ENCODE measurements around the gene ZCWPW2.

The ZCWPW2 gene

GRCh38 chr3:28316226-28316625, 32.3 kb upstream of the ZCWPW2 start:
- TF ChIP-seq, protein P1, sequence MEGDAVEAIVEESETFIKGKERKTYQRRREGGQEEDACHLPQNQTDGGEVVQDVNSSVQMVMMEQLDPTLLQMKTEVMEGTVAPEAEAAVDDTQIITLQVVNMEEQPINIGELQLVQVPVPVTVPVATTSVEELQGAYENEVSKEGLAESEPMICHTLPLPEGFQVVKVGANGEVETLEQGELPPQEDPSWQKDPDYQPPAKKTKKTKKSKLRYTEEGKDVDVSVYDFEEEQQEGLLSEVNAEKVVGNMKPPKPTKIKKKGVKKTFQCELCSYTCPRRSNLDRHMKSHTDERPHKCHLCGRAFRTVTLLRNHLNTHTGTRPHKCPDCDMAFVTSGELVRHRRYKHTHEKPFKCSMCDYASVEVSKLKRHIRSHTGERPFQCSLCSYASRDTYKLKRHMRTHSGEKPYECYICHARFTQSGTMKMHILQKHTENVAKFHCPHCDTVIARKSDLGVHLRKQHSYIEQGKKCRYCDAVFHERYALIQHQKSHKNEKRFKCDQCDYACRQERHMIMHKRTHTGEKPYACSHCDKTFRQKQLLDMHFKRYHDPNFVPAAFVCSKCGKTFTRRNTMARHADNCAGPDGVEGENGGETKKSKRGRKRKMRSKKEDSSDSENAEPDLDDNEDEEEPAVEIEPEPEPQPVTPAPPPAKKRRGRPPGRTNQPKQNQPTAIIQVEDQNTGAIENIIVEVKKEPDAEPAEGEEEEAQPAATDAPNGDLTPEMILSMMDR (IDR thresholded peaks at IDR 0.05; ENCODE audit: low read depth, low read length, missing control alignments), result no peak
- no peak for DNase-seq (ENCODE audit: extremely low read depth, low read depth)
- no peak overlapping the region for H3K4me3 ChIP-seq (replicated peaks; ENCODE audit: low read depth, low read length)

GRCh38 chr3:28317438-28318022, 31.0 kb upstream of the ZCWPW2 start:
- DNase-seq (ENCODE audit: extremely low read depth, low read depth), result no peak
- TF ChIP-seq, protein P1 (IDR thresholded peaks at IDR 0.05; ENCODE audit: low read depth, low read length, missing control alignments), result peak; percentile 55
- no peak overlapping the region for H3K4me3 ChIP-seq (replicated peaks; ENCODE audit: low read depth, low read length)

DNA sequence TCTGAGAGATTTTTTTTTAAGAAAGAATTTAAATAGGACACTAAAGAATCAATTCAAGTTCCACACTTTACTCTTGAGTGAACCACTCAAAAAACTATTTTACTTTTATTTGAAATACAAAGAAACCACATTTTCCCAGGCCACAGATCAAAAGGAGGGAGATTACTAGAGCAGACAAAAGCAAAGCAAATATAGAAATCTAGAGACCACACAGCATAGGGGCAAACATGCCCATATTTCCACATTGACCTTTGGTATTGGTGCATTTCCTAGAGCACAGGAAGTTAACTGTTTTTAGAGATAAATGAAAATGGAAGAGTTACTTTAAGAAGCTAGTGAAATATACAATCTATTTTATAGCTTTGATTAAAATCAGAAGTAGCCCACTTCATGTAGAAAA, 27.5 kb upstream of the ZCWPW2 start:
- no peak overlapping the region for H3K4me3 ChIP-seq (replicated peaks; ENCODE audit: low read depth, low read length)
- DNase-seq (ENCODE audit: extremely low read depth, low read depth), result no peak
- TF ChIP-seq, protein P1 (IDR thresholded peaks at IDR 0.05; ENCODE audit: low read depth, low read length, missing control alignments), result no peak

GRCh38 chr3:28322464-28322863, 26.1 kb upstream of the ZCWPW2 start:
- DNase-seq (ENCODE audit: extremely low read depth, low read depth), result no peak
- H3K4me3 ChIP-seq (replicated peaks; ENCODE audit: low read depth, low read length), result no peak overlapping the region
- TF ChIP-seq, protein P1 (IDR thresholded peaks at IDR 0.05; ENCODE audit: low read depth, low read length, missing control alignments), result no peak

- TF ChIP-seq, protein P1 (IDR thresholded peaks at IDR 0.05; ENCODE audit: low read depth, low read length, missing control alignments), result no peak
- no peak overlapping the region for H3K4me3 ChIP-seq (replicated peaks; ENCODE audit: low read depth, low read length)
- DNase-seq (ENCODE audit: extremely low read depth, low read depth), result no peak
These were observed 22.0 kb upstream of the ZCWPW2 start for GRCh38 chr3:28326458-28326926.

GRCh38 chr3:28328188-28329151, 20.1 kb upstream of the ZCWPW2 start:
- DNase-seq (ENCODE audit: extremely low read depth, low read depth), result no peak
- TF ChIP-seq, protein P1 (IDR thresholded peaks at IDR 0.05; ENCODE audit: low read depth, low read length, missing control alignments), result peak; percentile 20
- no peak overlapping the region for H3K4me3 ChIP-seq (replicated peaks; ENCODE audit: low read depth, low read length)
